SK-N-SH treated with all-trans-retinoic acid at 6 μM for 48 hours (cell line): ENCODE results near the gene ZNF346.

Source experiments
- ATAC-seq: fragments of 200-7000 bp; cut with Tn5 transposase; 3 replicates; pipeline ENCODE4 v1.9.1; 2020; ENCODE audit warnings: mild to moderate bottlenecking, moderate library complexity
- ARNTL ChIP-seq: fragments of 450-650 bp; formaldehyde crosslinking; IDR thresholded peaks from 2 replicates; pipeline ENCODE4 v1.5.0; 2020; ENCODE audit warnings: low read depth, mild to moderate bottlenecking, moderate library complexity, borderline replicate concordance
- BACH2 ChIP-seq: fragments of 250-450 bp; sonication (Bioruptor Pico); IDR thresholded peaks from 2 replicates; pipeline ENCODE4 v1.9.0; 2021; ENCODE audit warnings: mild to moderate bottlenecking, borderline replicate concordance
- CREB5 ChIP-seq: fragments of 250-450 bp; sonication (Bioruptor Pico); IDR thresholded peaks from 2 replicates; pipeline ENCODE4 v1.5.1; 2020; ENCODE audit warnings: low read depth, mild to moderate bottlenecking, moderate library complexity
- CSDC2 ChIP-seq: fragments of 250-450 bp; sonication (Bioruptor Pico); IDR thresholded peaks from 2 replicates; pipeline ENCODE4 v1.5.0; 2020; ENCODE audit warnings: mild to moderate bottlenecking, moderate library complexity
- ESRRG ChIP-seq: fragments of 250-450 bp; sonication (Bioruptor Pico); IDR thresholded peaks from 2 replicates; pipeline ENCODE4 v1.6.1; 2021; ENCODE audit warnings: mild to moderate bottlenecking
- GLIS3 ChIP-seq: fragments of 250-450 bp; sonication (Bioruptor Pico); IDR thresholded peaks from 2 replicates; pipeline ENCODE4 v1.5.0; 2020; ENCODE audit warnings: mild to moderate bottlenecking, moderate library complexity
- ISL1 ChIP-seq: fragments of 250-450 bp; sonication (Bioruptor Pico); IDR thresholded peaks from 2 replicates; pipeline ENCODE4 v2.1.2; 2022; ENCODE audit warnings: mild to moderate bottlenecking, moderate library complexity
- OSR1 ChIP-seq: fragments of 250-450 bp; sonication (Bioruptor Pico); IDR thresholded peaks from 2 replicates; pipeline ENCODE4 v1.8.0; 2022; ENCODE audit warnings: moderate library complexity, mild to moderate bottlenecking, inconsistent platforms
- PPARA ChIP-seq: fragments of 250-450 bp; sonication (Bioruptor Pico); IDR thresholded peaks from 2 replicates; pipeline ENCODE4 v1.5.0; 2020; ENCODE audit warnings: mild to moderate bottlenecking, borderline replicate concordance
- RARB ChIP-seq: fragments of 250-450 bp; sonication (Bioruptor Pico); IDR thresholded peaks from 2 replicates; pipeline ENCODE4 v1.8.0; 2021; ENCODE audit warnings: mild to moderate bottlenecking, moderate library complexity
- SNAI2 ChIP-seq: fragments of 250-450 bp; sonication (Bioruptor Pico); IDR thresholded peaks from 2 replicates; pipeline ENCODE4 v1.5.0; 2020; ENCODE audit warnings: mild to moderate bottlenecking, moderate library complexity
- TCF4 ChIP-seq: fragments of 250-450 bp; sonication (Bioruptor Pico); IDR thresholded peaks from 2 replicates; pipeline ENCODE4 v1.8.0; 2021; ENCODE audit warnings: mild to moderate bottlenecking, moderate library complexity, borderline replicate concordance
- TSHZ2 ChIP-seq: fragments of 250-450 bp; sonication (Bioruptor Pico); IDR thresholded peaks from 2 replicates; pipeline ENCODE4 v1.5.0; 2020; ENCODE audit warnings: mild to moderate bottlenecking, moderate library complexity
- ZC3H10 ChIP-seq: fragments of 250-450 bp; sonication (Bioruptor Pico); IDR thresholded peaks from 2 replicates; pipeline ENCODE4 v1.5.1; 2021; ENCODE audit warnings: mild to moderate bottlenecking, moderate library complexity
- ZFP3 ChIP-seq: fragments of 250-450 bp; sonication (Bioruptor Pico); IDR thresholded peaks from 2 replicates; pipeline ENCODE4 v1.5.0; 2020; ENCODE audit warnings: mild to moderate bottlenecking, moderate library complexity
- ZFP30 ChIP-seq: fragments of 450-650 bp; formaldehyde crosslinking; IDR thresholded peaks from 2 replicates; pipeline ENCODE4 v1.5.0; 2022; ENCODE audit warnings: mild to moderate bottlenecking, moderate library complexity
- ZNF565 ChIP-seq: fragments of 450-650 bp; formaldehyde crosslinking; conservative IDR thresholded peaks from 2 replicates; pipeline ENCODE4 v1.5.0; 2020; ENCODE audit warnings: low read depth, mild to moderate bottlenecking, moderate library complexity
- ZNF70 ChIP-seq: fragments of 450-650 bp; formaldehyde crosslinking; IDR thresholded peaks from 2 replicates; pipeline ENCODE4 v1.5.0; 2020; ENCODE audit warnings: mild to moderate bottlenecking, moderate library complexity
- ZNF8 ChIP-seq: fragments of 450-650 bp; formaldehyde crosslinking; IDR thresholded peaks from 2 replicates; pipeline ENCODE4 v1.5.0; 2020; ENCODE audit warnings: mild to moderate bottlenecking, moderate library complexity
- TF ChIP-seq, protein P1 (sequence below): fragments of 250-450 bp; sonication (Bioruptor Pico); IDR thresholded peaks from 2 replicates; pipeline ENCODE4 v1.5.1; 2021; ENCODE audit warnings: mild to moderate bottlenecking, moderate library complexity
- TF ChIP-seq, protein P2 (sequence below): fragments of 250-450 bp; sonication (Bioruptor Pico); IDR thresholded peaks from 2 replicates; pipeline ENCODE4 v1.8.0; 2021; ENCODE audit warnings: low read depth, mild to moderate bottlenecking, moderate library complexity, borderline replicate concordance
- TF ChIP-seq, protein P3 (sequence below): fragments of 250-450 bp; sonication (Bioruptor Pico); IDR thresholded peaks from 2 replicates; pipeline ENCODE4 v1.8.0; 2020; ENCODE audit warnings: mild to moderate bottlenecking, moderate library complexity, borderline replicate concordance

Gene ZNF346

GRCh38 chr5:177126771-177127170 lies 104.3 kb downstream of the ZNF346 start:
- TF ChIP-seq ISL1 (CRISPR knock-in tag) = no peak
- no peak for TF ChIP-seq ZNF70
- TF ChIP-seq ARNTL (CRISPR knock-in tag) = no peak
- TF ChIP-seq, protein P1, sequence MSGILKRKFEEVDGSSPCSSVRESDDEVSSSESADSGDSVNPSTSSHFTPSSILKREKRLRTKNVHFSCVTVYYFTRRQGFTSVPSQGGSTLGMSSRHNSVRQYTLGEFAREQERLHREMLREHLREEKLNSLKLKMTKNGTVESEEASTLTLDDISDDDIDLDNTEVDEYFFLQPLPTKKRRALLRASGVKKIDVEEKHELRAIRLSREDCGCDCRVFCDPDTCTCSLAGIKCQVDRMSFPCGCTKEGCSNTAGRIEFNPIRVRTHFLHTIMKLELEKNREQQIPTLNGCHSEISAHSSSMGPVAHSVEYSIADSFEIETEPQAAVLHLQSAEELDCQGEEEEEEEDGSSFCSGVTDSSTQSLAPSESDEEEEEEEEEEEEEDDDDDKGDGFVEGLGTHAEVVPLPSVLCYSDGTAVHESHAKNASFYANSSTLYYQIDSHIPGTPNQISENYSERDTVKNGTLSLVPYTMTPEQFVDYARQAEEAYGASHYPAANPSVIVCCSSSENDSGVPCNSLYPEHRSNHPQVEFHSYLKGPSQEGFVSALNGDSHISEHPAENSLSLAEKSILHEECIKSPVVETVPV (CRISPR knock-in tag) = no peak
- no peak for TF ChIP-seq RARB (CRISPR knock-in tag)
- TF ChIP-seq ZNF565 (CRISPR knock-in tag) = no peak
- no peak for TF ChIP-seq ZC3H10 (CRISPR knock-in tag)
- TF ChIP-seq ZFP3 (CRISPR knock-in tag) = no peak
- TF ChIP-seq ZNF8 (CRISPR knock-in tag) = no peak
- TF ChIP-seq ZFP30 (CRISPR knock-in tag) = no peak
- TF ChIP-seq OSR1 = no peak
- no peak for TF ChIP-seq GLIS3 (CRISPR knock-in tag)
- TF ChIP-seq SNAI2 = no peak
- TF ChIP-seq PPARA (CRISPR knock-in tag) = no peak
- no peak for ATAC-seq

- no peak for ATAC-seq
- no peak for TF ChIP-seq TCF4
- no peak for TF ChIP-seq ZNF565 (CRISPR knock-in tag)
- TF ChIP-seq ISL1 (CRISPR knock-in tag) = no peak
- TF ChIP-seq OSR1 = no peak
- TF ChIP-seq, protein P1 (CRISPR knock-in tag) = no peak
- no peak for TF ChIP-seq ZNF8 (CRISPR knock-in tag)
- no peak for TF ChIP-seq SNAI2
- TF ChIP-seq, protein P2, sequence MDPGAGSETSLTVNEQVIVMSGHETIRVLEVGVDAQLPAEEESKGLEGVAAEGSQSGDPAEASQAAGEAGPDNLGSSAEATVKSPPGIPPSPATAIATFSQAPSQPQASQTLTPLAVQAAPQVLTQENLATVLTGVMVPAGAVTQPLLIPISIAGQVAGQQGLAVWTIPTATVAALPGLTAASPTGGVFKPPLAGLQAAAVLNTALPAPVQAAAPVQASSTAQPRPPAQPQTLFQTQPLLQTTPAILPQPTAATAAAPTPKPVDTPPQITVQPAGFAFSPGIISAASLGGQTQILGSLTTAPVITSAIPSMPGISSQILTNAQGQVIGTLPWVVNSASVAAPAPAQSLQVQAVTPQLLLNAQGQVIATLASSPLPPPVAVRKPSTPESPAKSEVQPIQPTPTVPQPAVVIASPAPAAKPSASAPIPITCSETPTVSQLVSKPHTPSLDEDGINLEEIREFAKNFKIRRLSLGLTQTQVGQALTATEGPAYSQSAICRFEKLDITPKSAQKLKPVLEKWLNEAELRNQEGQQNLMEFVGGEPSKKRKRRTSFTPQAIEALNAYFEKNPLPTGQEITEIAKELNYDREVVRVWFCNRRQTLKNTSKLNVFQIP = no peak
- no peak for TF ChIP-seq ZFP3 (CRISPR knock-in tag)
Observed at GRCh38 chr5:177128551-177128981, 106.1 kb downstream of the ZNF346 start.

DNA sequence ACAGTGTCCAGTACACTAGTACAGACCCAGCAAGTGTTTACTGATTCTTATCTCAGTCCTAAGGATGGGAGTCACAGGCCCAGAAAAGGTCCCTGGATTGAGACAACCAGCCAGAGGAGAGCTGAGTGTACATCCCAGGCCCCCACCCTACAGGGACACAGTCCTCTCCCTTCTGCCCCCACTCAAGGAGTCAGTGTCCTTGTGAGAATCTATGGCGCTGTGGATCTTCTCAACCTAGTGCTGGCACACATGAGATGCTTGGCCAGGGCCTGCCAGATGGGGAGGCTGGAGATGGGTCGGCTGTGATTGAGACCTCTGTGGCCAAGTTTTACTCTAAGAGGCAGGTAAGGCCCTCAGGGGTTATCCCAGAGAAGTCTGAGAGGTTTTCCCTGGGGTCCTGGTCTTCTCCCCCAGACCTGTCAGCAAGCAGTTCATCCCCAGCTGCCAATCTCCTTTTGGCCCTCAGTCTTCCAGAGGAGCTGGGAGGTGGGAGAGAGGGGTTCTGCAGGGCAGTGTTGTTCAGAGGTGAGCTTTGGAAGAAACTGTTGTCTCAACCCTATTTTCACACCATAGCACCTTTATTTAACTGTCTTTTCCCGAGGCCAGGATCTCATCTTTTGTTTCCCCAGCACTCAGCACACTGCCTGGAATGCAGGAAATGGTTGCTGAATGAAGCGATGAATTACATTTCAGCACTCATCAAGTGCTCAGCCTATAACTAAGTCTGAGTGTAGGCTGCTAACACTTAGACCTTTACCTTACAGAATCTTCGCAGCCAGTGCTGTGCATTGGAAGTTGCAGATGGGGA lies 107.9 kb downstream of the ZNF346 start:
- TF ChIP-seq CSDC2 (CRISPR knock-in tag) = no peak
- no peak for TF ChIP-seq ESRRG (CRISPR knock-in tag)
- no peak for TF ChIP-seq ZFP30 (CRISPR knock-in tag)
- no peak for TF ChIP-seq ZNF70
- TF ChIP-seq ZFP3 (CRISPR knock-in tag) = no peak
- no peak for TF ChIP-seq PPARA (CRISPR knock-in tag)
- no peak for TF ChIP-seq ZC3H10 (CRISPR knock-in tag)
- TF ChIP-seq, protein P3, sequence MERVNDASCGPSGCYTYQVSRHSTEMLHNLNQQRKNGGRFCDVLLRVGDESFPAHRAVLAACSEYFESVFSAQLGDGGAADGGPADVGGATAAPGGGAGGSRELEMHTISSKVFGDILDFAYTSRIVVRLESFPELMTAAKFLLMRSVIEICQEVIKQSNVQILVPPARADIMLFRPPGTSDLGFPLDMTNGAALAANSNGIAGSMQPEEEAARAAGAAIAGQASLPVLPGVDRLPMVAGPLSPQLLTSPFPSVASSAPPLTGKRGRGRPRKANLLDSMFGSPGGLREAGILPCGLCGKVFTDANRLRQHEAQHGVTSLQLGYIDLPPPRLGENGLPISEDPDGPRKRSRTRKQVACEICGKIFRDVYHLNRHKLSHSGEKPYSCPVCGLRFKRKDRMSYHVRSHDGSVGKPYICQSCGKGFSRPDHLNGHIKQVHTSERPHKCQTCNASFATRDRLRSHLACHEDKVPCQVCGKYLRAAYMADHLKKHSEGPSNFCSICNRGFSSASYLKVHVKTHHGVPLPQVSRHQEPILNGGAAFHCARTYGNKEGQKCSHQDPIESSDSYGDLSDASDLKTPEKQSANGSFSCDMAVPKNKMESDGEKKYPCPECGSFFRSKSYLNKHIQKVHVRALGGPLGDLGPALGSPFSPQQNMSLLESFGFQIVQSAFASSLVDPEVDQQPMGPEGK (CRISPR knock-in tag) = no peak
- TF ChIP-seq TCF4 = no peak
- no peak for TF ChIP-seq ARNTL (CRISPR knock-in tag)
- no peak for TF ChIP-seq BACH2 (CRISPR knock-in tag)
- no peak for TF ChIP-seq GLIS3 (CRISPR knock-in tag)
- TF ChIP-seq SNAI2 = no peak
- TF ChIP-seq, protein P2 = no peak
- TF ChIP-seq TSHZ2 = no peak
- no peak for TF ChIP-seq CREB5 (CRISPR knock-in tag)
- no peak for TF ChIP-seq ISL1 (CRISPR knock-in tag)
- TF ChIP-seq RARB (CRISPR knock-in tag) = no peak

More for the DNA sequence above, 107.9 kb downstream of the ZNF346 start:
- ATAC-seq = peak; percentile 26; the same call in 1 of the 3 replicates
